C4-2B (cell line): ENCODE data around the gene MND1.
"Not testable (repeated sequence)": the region's sequence is repeated elsewhere in the genome, so short reads cannot be mapped to it uniquely, and the experiment has no call there.

Source experiments
- H3K27ac ChIP-seq: fragments of 450-650 bp; 2 replicates; pipeline ENCODE4 v1.5.1; 2017
- CTCF ChIP-seq: fragments of 450-650 bp; conservative IDR thresholded peaks from 2 replicates; pipeline ENCODE4 v1.5.1; 2017; ENCODE audit warnings: mild to moderate bottlenecking
- ZFX ChIP-seq: fragments of 450-650 bp; IDR thresholded peaks from 2 replicates; pipeline ENCODE4 v1.6.1; 2017

Gene MND1

GRCh38 chr4:153451911-153452657 is 107.6 kb downstream of the MND1 start:
- TF ChIP-seq ZFX (no peak), CTCF (no peak)
- H3K27ac ChIP-seq = no peak overlapping the region

GRCh38 chr4:153452658-153453378 is 108.3 kb downstream of the MND1 start:
- no peak for TF ChIP-seq ZFX
- no peak for TF ChIP-seq CTCF
- no peak overlapping the region for H3K27ac ChIP-seq

GRCh38 chr4:153453402-153453801 is 108.9 kb downstream of the MND1 start:
- TF ChIP-seq ZFX = no peak
- TF ChIP-seq CTCF = no peak
- no peak overlapping the region for H3K27ac ChIP-seq

- H3K27ac ChIP-seq = no peak overlapping the region
- TF ChIP-seq CTCF (no peak), ZFX (no peak)
These were observed 114.5 kb downstream of the MND1 start for GRCh38 chr4:153458969-153459368.

GRCh38 chr4:153461549-153461948 is 117.1 kb downstream of the MND1 start:
- H3K27ac ChIP-seq = not testable (repeated sequence)

GRCh38 chr4:153464068-153464467 is 119.6 kb downstream of the MND1 start:
- no peak overlapping the region for H3K27ac ChIP-seq
- no peak for TF ChIP-seq ZFX
- no peak for TF ChIP-seq CTCF
